Neural progenitor cell (in vitro differentiated cells): ENCODE data around the gene CD74. TPM values are rescaled to one million over a fixed set of nuclear protein-coding genes. Genes with fewer than 3 reads are reported as not detected.
A peak's percentile ranks its signal among the peaks of the same experiment; 100 is the strongest.
"Not testable (repeated sequence)": the region's sequence is repeated elsewhere in the genome, so short reads cannot be mapped to it uniquely, and the experiment has no call there.

ENCODE experiments used
- DNase-seq: peaks from one replicate; pipeline ENCODE4 v3.0.0-alpha.2; 2016; ENCODE audit warnings: low spot score
- H2AFZ ChIP-seq: fragments of 200-600 bp; sonication (generic); replicated peaks from 2 replicates; pipeline ENCODE4 v1.6.1; 2016; ENCODE audit warnings: antibody characterized with exemption
- H3F3A ChIP-seq: fragments of 200-600 bp; sonication (generic); 2 replicates; pipeline ENCODE4 v1.6.1; 2016; ENCODE audit warnings: antibody characterized with exemption, low read depth
- H3K27ac ChIP-seq: fragments of 200-600 bp; sonication (generic); 2 replicates; pipeline ENCODE4 v1.5.1; 2016; ENCODE audit warnings: mild to moderate bottlenecking
- H3K27me3 ChIP-seq: fragments of 200-600 bp; sonication (generic); 2 replicates; pipeline ENCODE4 v1.6.1; 2016; ENCODE audit warnings: mild to moderate bottlenecking, moderate library complexity
- H3K36me3 ChIP-seq: fragments of 200-600 bp; sonication (generic); 2 replicates; pipeline ENCODE4 v1.5.1; 2016
- H3K4me1 ChIP-seq: fragments of 200-600 bp; sonication (generic); 2 replicates; pipeline ENCODE4 v1.6.1; 2016; ENCODE audit warnings: mixed run types
- H3K4me2 ChIP-seq: fragments of 200-600 bp; sonication (generic); 2 replicates; pipeline ENCODE4 v1.6.1; 2016
- H3K4me3 ChIP-seq: fragments of 200-600 bp; sonication (generic); 2 replicates; pipeline ENCODE4 v1.5.1; 2016
- H3K79me2 ChIP-seq: fragments of 200-600 bp; sonication (generic); 2 replicates; pipeline ENCODE4 v1.6.1; 2016; ENCODE audit warnings: low read depth
- H3K9ac ChIP-seq: fragments of 200-600 bp; sonication (generic); 2 replicates; pipeline ENCODE4 v1.6.1; 2016
- H3K9me3 ChIP-seq: fragments of 200-600 bp; sonication (generic); 2 replicates; pipeline ENCODE4 v1.5.1; 2016; ENCODE audit warnings: low read depth
- H4K20me1 ChIP-seq: fragments of 200-600 bp; sonication (generic); 2 replicates; pipeline ENCODE4 v1.6.1; 2016; ENCODE audit warnings: low read depth
- H3K27ac Mint-ChIP-seq: 3 replicates; pipeline ENCODE4 v1.8.0; 2021; ENCODE audit warnings: mixed read lengths
- H3K27me3 Mint-ChIP-seq: 2 replicates; pipeline ENCODE4 v1.8.0; 2022; ENCODE audit warnings: low read depth, mild to moderate bottlenecking, inconsistent platforms, moderate library complexity, mixed read lengths; ENCODE audit not compliant: insufficient read depth
- H3K36me3 Mint-ChIP-seq: 3 replicates; pipeline ENCODE4 v1.8.0; 2021; ENCODE audit warnings: mixed read lengths
- H3K4me1 Mint-ChIP-seq: 3 replicates; pipeline ENCODE4 v1.8.0; 2021; ENCODE audit warnings: mixed read lengths
- H3K4me3 Mint-ChIP-seq: 3 replicates; pipeline ENCODE4 v1.8.0; 2021; ENCODE audit warnings: mild to moderate bottlenecking, moderate library complexity, mixed read lengths
- H3K9me3 Mint-ChIP-seq: 3 replicates; pipeline ENCODE4 v1.8.0; 2020; ENCODE audit warnings: mixed read lengths
- CTCF ChIP-seq: fragments of 200-600 bp; sonication (generic); IDR thresholded peaks from 2 replicates; pipeline ENCODE4 v1.5.1; 2017; ENCODE audit warnings: antibody characterized with exemption, mild to moderate bottlenecking
- EZH2 ChIP-seq: fragments of 200-600 bp; sonication (generic); IDR thresholded peaks from 2 replicates; pipeline ENCODE4 v1.6.1; 2017; ENCODE audit warnings: antibody characterized with exemption, mild to moderate bottlenecking, moderate library complexity
- EZH2phosphoT487 ChIP-seq: fragments of 200-600 bp; sonication (generic); IDR thresholded peaks from 2 replicates; pipeline ENCODE4 v1.6.1; 2017; ENCODE audit warnings: antibody characterized with exemption
- total RNA-seq: library from RNA; depleted of rRNA; stranded (reverse); fragments of >200 nt; gene quantifications from 2 replicates; pipeline ENCODE4 v1.2.3, GENCODE V29; 2015; ENCODE audit warnings: low replicate concordance

The CD74 gene
- total RNA-seq, 1 donor from 2014 or later, result 9.8 TPM

GRCh38 chr5:150428978-150429377 lies 16.3 kb upstream of the CD74 start:
- Mint-ChIP-seq H3K9me3 (no peaks in the 10 kb centered on the region), H3K4me1 (peaks cover 26% of the 10 kb centered on the region), H3K27ac (peak overlapping the region; percentile 64), H3K36me3 (no peaks in the 10 kb centered on the region), H3K4me3 (no peak overlapping the region), H3K27me3 (peaks cover 16% of the 10 kb centered on the region)
- no peak overlapping the region for H3K4me3 ChIP-seq
- no peaks in the 10 kb centered on the region for H3K79me2 ChIP-seq
- no peaks in the 10 kb centered on the region for H3K36me3 ChIP-seq
- H3K27me3 ChIP-seq, result no peaks in the 10 kb centered on the region
- no peak for DNase-seq
- no peaks in the 10 kb centered on the region for H3K9me3 ChIP-seq
- H2AFZ ChIP-seq, result no peak overlapping the region
- H3K9ac ChIP-seq, result no peak overlapping the region
- no peaks in the 10 kb centered on the region for H4K20me1 ChIP-seq
- peaks cover 10% of the 10 kb centered on the region for H3F3A ChIP-seq
- no peak overlapping the region for H3K4me2 ChIP-seq
- TF ChIP-seq EZH2 (no peak), CTCF (no peak), EZH2phosphoT487 (no peak)
- H3K4me1 ChIP-seq, result no peaks in the 10 kb centered on the region
- no peak overlapping the region for H3K27ac ChIP-seq

- Histone ChIP-seq H3K9me3 (no peaks in the 10 kb centered on the region), H3K9ac (no peak overlapping the region), H3K27ac (no peak overlapping the region), H3K4me3 (no peak overlapping the region), H2AFZ (peak overlapping the region; percentile 26), H3K27me3 (no peaks in the 10 kb centered on the region), H4K20me1 (no peaks in the 10 kb centered on the region), H3K36me3 (no peaks in the 10 kb centered on the region), H3F3A (peaks cover 10% of the 10 kb centered on the region), H3K4me2 (no peak overlapping the region), H3K4me1 (no peaks in the 10 kb centered on the region), H3K79me2 (no peaks in the 10 kb centered on the region)
- DNase-seq, result no peak
- TF ChIP-seq EZH2 (no peak), CTCF (no peak), EZH2phosphoT487 (no peak)
- Mint-ChIP-seq H3K27me3 (peaks cover 16% of the 10 kb centered on the region), H3K27ac (peak overlapping the region; percentile 64), H3K9me3 (no peaks in the 10 kb centered on the region), H3K4me3 (no peak overlapping the region), H3K4me1 (peaks cover 26% of the 10 kb centered on the region), H3K36me3 (no peaks in the 10 kb centered on the region)
These were observed 15.6 kb upstream of the CD74 start for GRCh38 chr5:150428106-150428876.

- not testable (repeated sequence) for H3K27ac ChIP-seq, H4K20me1 ChIP-seq, H3K9ac ChIP-seq, H3K4me2 ChIP-seq, H3K9me3 ChIP-seq, H3K36me3 ChIP-seq, DNase-seq, H3F3A ChIP-seq, H3K27ac Mint-ChIP-seq, H3K4me3 ChIP-seq, H3K36me3 Mint-ChIP-seq, H2AFZ ChIP-seq, H3K79me2 ChIP-seq, H3K4me3 Mint-ChIP-seq, H3K9me3 Mint-ChIP-seq, H3K27me3 ChIP-seq, H3K4me1 ChIP-seq
- peaks cover 22% of the 10 kb centered on the region for H3K4me1 Mint-ChIP-seq
- H3K27me3 Mint-ChIP-seq, result peaks cover 13% of the 10 kb centered on the region
These were observed 13.5 kb upstream of the CD74 start for GRCh38 chr5:150426165-150426564.

- H3K9me3 ChIP-seq, result no peaks in the 10 kb centered on the region
- Mint-ChIP-seq H3K27ac (no peak overlapping the region), H3K4me1 (peaks cover 5% of the 10 kb centered on the region), H3K27me3 (no peaks in the 10 kb centered on the region), H3K36me3 (no peaks in the 10 kb centered on the region), H3K4me3 (no peak overlapping the region), H3K9me3 (no peaks in the 10 kb centered on the region)
- no peak overlapping the region for H2AFZ ChIP-seq
- H3K27me3 ChIP-seq, result no peaks in the 10 kb centered on the region
- no peak for DNase-seq
- peaks cover 14% of the 10 kb centered on the region for H3K4me1 ChIP-seq
- peaks cover 5% of the 10 kb centered on the region for H3F3A ChIP-seq
- TF ChIP-seq EZH2phosphoT487, result no peak
- TF ChIP-seq CTCF, result no peak
- no peak for TF ChIP-seq EZH2
- no peaks in the 10 kb centered on the region for H4K20me1 ChIP-seq
- no peak overlapping the region for H3K4me3 ChIP-seq
- H3K27ac ChIP-seq, result no peak overlapping the region
- H3K79me2 ChIP-seq, result no peaks in the 10 kb centered on the region
- no peak overlapping the region for H3K9ac ChIP-seq
- H3K4me2 ChIP-seq, result no peak overlapping the region
- no peaks in the 10 kb centered on the region for H3K36me3 ChIP-seq
These were observed 10.0 kb upstream of the CD74 start for GRCh38 chr5:150422758-150423157.
